Measurements from ENCODE around the gene HIBCH. TPM values are rescaled to one million over a fixed set of nuclear protein-coding genes. Genes with fewer than 3 reads are reported as not detected.

Gene HIBCH
- total RNA-seq, 1 experiment from 2014 or later, result 20.0 TPM

DNA sequence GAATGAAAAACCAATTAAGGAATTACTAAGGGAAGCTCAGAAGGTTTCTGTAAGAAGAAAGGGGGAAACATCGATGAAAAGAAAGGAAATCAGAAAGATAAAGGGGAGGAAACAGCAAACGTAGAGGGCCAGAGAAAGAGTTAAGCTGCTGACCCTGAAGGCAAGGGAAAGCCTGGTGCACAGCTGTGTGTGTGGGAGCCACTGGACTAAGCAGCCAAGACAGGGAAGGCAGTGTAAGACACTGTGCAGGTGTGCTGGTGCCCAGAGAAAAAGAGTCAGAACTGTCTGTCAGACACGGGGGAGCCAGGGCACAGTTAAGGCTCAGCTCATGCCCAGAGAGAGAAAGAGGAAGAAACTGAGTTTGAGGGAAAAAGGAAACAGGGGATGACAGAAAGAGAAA lies 104.0 kb downstream of the HIBCH start:
- no peak for DNase-seq (ENCODE audit: low read depth, low spot score)
- in situ Hi-C loops (cut with HindIII; ENCODE audit: low pct_unique_long_range_greater_than_20kb, low sequenced_read_pairs), result no loop called here

DNA sequence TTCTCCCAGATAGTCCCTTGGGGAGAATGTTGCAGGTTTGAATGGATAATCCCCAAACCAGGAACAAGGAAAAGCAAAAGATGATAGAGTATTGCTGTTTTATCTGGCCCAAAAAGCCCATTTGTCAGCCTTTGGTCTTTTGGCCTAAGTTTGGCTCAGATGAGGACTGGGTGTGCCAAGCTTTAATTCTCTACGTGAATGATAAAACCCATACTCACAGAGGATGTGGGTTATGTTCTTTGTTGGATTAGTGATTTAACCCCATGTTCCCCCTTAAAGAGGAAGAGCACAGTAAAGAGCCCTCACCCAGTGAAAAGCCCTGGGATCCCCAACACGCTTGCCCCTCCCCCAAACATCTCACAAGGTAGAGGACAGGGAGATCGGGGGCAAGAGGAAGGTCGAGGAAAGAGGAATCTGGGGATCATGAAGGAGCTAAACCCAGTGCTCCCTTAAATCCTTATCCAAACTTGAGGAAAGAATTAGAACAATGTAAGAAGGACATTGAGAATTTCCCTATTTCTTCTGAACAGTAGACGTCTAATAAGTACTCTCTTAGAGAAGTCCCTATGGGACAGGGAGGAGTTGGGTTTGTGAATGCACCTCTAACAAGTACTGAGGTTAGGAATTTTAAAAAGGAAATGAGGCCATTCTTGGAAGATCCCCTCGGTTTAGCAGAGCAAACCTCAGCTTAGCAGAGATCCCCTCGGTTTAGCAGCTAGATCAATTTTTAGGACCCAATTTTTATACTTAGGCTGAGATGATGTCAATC lies 105.0 kb downstream of the HIBCH start:
- in situ Hi-C loops (cut with HindIII; ENCODE audit: low pct_unique_long_range_greater_than_20kb, low sequenced_read_pairs), result no loop called here

DNA sequence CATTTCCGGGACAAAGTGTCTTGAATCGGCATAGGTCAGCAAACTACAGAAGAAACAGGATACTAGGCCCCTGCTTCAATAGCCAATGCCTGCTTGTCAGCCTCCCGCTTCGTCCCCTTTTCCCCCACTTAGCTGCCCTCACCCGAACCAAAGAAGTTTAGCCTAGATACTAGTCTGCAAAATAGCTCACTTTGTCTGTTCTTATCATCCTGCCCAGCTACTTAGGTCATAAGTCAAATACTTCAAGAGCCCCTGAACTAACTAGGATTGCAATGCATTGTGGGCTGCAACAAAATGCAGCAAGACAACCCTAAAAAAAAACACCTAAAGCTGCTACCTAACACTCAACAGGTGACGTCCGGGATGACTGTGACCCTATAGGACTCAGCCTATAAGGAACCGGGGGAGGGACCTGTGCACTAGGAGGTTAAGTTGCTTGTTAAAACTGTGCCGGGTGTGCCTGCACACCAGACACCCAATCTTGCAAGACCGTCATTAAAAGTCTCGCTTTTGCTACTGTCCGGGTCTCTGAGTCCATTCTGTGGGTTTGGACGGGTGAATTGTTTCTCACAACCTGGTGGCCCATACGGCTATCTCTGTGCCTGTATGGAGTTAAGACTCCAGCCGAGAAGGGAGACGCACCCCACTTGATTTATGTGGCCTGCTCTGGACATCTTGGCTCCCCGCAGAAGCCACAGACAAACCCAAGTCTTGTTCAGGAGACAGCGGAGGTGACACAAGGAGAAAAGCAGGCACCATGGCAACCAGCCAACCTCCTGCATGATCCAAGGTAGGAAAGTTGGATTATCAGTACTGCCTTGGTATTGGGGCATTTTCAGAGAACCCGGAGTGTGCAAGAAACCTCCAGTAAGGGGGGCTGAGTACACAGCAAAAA lies 105.9 kb downstream of the HIBCH start:
- in situ Hi-C loops (cut with HindIII; ENCODE audit: low pct_unique_long_range_greater_than_20kb, low sequenced_read_pairs), result no loop called here
- DNase-seq (ENCODE audit: low read depth, low spot score), result no peak

More for the DNA sequence above, 105.0 kb downstream of the HIBCH start:
- DNase-seq (ENCODE audit: low read depth, low spot score), result no peak

DNA sequence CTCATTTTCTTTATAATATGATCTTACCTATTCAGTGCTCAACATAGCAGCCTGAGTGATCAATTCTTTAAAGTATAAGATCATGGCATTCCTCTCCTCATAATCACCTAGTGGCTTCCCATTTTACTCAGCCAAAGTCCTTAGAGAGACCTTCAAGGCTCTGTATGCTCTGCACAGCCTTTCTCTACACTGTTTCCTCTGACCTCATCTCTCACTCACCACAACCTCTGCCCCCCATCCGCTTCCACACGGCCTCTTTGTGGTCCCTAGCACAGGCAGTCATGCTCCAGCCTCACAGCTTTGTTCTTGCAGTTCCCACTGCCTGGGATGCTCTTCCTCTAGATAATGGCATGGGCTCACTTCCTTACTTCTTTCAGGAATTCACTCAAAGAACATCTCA lies 109.2 kb downstream of the HIBCH start:
- DNase-seq (ENCODE audit: low read depth, low spot score), result no peak
- in situ Hi-C loops (cut with HindIII; ENCODE audit: low pct_unique_long_range_greater_than_20kb, low sequenced_read_pairs), result no loop called here

DNA sequence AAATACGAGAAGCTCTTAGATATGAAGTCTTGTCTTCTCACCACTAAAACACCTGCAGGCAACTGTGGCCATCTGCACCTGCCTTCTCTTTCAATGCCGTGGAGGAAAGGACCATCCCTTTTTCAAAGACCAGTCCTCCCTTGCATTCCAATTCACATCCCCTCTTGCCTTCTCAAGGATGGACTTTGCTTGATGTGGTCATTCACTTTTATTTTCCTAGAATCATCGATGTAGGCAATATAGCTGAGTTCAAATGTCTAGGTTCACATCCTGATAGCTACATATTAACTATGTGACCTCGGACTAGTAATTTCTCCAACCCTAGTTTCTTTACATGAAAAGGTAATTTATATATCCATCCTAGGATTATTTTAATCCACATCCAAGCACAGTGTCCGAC lies 110.1 kb downstream of the HIBCH start:
- in situ Hi-C loops (cut with HindIII; ENCODE audit: low pct_unique_long_range_greater_than_20kb, low sequenced_read_pairs), result no loop called here
- DNase-seq (ENCODE audit: low read depth, low spot score), result no peak

DNA sequence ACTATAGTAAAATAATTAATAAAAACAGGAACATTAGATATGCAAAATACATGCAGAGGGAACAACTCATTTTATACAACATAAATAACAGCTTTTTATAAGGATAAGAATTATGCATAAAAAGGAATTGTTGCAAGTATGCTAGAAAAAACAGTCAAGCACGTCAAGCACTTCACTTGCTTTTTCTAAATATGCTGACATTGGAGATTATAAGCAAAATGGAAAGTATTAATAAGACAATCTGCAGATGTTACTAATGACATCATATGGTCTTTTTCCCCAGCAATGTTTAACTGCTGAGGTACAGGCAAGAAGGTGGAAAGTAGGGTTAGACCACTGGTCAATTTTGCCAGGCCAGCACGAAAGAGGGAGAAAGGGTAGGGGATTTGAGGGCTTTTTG lies 111.7 kb downstream of the HIBCH start:
- DNase-seq (ENCODE audit: low read depth, low spot score), result no peak
- in situ Hi-C loops (cut with HindIII; ENCODE audit: low pct_unique_long_range_greater_than_20kb, low sequenced_read_pairs), result no loop called here

DNA sequence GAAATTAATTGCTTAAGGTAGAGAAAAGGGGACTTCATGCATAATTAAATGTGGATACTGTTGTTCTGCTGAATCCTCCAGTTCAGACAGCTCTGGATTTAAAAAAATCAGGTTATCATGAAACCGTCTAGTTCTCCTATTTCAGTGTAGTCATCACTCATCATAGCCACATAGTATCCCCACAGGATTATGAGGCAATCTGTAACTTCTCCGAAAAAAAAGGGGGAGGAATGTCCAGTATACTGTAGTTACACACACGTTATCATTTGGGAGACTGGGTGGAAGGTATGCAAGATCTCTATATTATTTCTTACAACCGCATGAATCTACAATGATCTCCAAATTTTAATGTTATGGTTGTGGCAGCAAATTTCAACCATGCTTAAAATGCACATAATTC lies 114.0 kb downstream of the HIBCH start:
- no peak for DNase-seq (ENCODE audit: low read depth, low spot score)
- in situ Hi-C loops (cut with HindIII; ENCODE audit: low pct_unique_long_range_greater_than_20kb, low sequenced_read_pairs), result no loop called here

DNA sequence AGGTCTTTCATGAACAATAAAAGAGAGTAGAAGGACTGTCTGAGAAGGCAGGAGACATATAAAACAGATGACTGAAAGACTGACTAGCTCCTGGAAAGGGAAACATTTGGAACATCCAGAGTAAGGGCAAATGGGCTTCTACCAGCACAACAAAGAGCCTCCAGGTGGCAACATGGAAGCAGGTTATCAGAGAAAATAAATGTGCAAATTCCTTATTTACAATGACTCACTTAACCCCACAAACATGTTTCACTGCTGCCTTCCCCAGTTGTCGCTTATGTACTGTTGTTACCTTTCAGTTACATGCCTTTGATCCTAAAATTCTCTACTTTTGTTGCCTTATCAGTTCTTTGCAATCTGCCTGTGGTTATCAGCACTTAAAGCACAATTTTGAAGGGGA lies 117.0 kb downstream of the HIBCH start:
- in situ Hi-C loops (cut with HindIII; ENCODE audit: low pct_unique_long_range_greater_than_20kb, low sequenced_read_pairs), result no loop called here
- DNase-seq (ENCODE audit: low read depth, low spot score), result no peak

DNA sequence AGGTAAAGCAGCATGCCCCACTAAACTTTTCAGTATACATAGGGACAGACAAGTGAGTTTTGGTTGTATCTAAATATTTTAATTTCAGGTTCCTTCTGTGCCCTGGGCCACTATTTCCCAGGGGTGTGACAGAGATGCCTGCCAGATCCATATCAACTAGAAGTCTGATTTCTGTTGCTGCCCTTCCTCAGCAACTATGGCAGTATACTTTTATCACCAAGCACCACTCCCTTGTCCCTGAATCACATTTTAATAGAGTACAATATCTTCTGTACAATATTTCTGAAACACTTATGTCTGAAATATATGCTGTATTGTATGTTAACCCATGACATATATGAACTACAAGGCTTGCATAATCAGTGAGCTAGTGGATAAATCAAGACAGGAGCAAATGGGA lies 117.6 kb downstream of the HIBCH start:
- in situ Hi-C loops (cut with HindIII; ENCODE audit: low pct_unique_long_range_greater_than_20kb, low sequenced_read_pairs), result no loop called here

DNA sequence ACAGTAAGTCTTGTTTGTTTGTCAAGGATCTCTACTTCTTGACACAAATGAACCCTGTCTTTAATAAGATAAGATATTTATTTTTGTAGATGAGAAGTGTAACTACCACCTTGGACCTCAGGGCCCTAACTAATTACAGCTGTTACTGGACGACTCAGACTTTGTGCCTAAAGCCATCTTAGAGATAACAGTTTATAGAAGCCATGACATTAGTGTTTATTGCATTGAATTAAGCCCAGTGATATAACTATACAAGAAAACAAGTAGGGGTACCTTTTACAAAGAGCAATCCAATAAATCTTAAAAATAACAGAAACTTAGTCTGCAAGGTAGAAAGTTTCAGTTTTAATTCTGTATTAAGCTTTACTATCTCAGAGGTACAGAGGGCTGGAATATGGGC lies 119.0 kb downstream of the HIBCH start:
- in situ Hi-C loops (cut with HindIII; ENCODE audit: low pct_unique_long_range_greater_than_20kb, low sequenced_read_pairs), result no loop called here
- DNase-seq (ENCODE audit: low read depth, low spot score), result no peak

More for the DNA sequence above, 117.6 kb downstream of the HIBCH start:
- no peak for DNase-seq (ENCODE audit: low read depth, low spot score)

DNA sequence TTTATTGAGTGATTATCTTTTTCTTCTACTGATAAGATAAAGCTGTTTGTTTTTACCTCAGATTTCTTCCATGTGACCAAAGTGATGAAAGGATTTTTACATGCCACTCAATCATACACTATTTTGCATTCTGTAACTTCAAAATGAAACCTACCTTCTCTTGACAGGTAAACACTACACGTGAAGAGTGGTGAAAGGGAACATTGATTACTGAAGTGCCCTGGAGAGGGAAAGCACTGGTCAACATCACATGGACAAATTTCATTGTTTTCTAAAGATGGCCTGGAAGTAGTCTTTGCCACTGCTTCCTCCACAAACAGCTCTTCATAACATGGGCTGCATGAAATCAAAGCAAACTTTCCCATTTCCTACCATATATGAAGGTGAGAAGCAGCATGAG lies 120.1 kb downstream of the HIBCH start:
- in situ Hi-C loops (cut with HindIII; ENCODE audit: low pct_unique_long_range_greater_than_20kb, low sequenced_read_pairs), result no loop called here
- no peak for DNase-seq (ENCODE audit: low read depth, low spot score)

DNA sequence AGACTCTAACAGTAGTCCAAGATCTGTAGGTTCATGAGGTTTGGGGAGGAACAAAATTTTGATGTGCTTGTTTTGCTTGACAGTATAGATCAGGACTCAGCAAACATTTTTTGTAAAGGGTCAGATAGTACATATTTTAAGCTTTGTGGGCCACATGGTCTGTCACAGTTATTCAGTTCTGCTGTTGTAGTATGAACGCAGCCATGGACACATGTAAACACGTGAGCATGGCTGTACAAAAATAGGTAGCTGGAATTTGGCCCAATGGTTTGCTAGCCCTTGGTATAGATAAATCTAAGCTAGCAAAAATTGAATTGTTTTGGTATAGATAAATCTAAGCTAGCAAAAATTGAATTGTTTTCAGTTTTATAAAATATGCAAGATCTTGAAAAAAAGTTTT lies 120.5 kb downstream of the HIBCH start:
- in situ Hi-C loops (cut with HindIII; ENCODE audit: low pct_unique_long_range_greater_than_20kb, low sequenced_read_pairs), result no loop called here
- no peak for DNase-seq (ENCODE audit: low read depth, low spot score)

DNA sequence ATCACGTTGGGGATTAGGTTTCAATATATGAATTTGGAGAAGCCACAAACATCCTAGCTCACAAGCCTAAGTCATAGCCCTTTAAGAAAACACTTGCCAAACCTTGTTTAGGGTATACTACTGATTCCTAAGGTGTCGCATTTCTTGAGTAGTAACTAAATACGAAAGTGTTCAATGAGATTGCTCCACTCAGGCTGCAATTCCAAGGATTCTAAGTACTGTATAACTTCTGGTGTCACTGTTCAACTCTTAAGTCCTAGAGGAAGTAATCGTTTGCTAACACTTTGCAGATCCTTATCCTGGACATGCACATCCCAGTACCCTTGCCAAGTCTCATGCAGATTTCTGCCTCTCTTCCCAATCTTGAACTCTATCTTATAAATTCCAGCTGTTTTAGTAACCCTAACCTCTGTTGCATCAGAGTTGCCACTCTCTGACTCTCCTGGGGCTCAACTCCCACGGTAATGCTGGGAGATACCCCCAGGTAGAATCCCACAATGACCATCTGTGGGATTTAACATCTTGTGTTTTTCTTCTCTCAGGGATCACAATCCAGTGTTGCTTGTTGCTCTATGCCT lies 122.4 kb downstream of the HIBCH start:
- DNase-seq (ENCODE audit: low read depth, low spot score), result no peak

DNA sequence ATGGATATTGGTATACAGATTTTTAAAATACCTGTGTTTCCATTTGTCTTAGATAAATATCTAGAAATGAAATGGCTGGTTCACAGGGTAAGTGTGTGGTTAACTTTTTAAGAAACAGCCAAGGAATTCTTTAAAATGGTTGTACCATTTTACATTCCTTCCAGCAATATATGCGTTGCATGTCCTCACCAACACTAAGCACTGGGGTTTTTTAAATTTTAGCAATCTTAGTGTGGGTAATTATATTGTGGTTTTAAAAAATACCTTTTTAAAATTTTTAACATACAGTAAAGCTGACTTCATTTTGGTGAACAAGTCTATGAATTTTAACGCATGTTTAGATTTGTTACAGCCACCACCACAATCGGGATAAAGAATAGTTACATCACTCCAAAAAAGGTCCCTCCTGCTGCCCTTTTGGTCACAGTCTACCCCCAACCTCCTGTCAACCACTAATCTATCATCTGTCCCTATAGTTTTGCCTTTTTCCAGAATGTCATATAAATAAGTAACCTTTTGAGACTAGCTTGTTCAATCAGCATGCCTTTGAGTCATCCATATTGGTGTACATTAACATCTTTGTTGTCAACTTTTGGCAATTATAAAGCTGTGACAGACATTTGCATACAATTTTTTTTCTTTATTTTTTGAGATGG lies 129.0 kb downstream of the HIBCH start:
- in situ Hi-C loops (cut with HindIII; ENCODE audit: low pct_unique_long_range_greater_than_20kb, low sequenced_read_pairs), result no loop called here
- DNase-seq (ENCODE audit: low read depth, low spot score), result no peak

More for the DNA sequence above, 122.4 kb downstream of the HIBCH start:
- in situ Hi-C loops (cut with HindIII; ENCODE audit: low pct_unique_long_range_greater_than_20kb, low sequenced_read_pairs), result no loop called here

DNA sequence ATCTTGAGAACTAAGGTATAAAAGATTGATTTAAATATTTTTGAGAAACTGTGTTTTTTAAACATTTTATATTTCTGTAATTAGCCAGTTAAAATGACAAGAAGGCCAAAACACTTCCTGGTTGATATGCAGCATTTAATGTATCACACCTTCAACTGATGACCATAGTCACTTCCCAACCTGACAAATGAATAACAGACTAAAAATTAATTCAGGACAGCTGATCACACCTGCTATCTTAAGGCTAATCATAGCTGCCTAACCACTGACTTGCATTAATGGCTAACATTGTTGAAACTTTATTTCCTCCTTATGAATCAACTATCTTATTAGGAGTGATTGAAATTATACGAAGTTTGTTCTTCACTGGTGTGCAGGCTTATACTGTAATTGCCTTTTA lies 131.3 kb downstream of the HIBCH start:
- DNase-seq (ENCODE audit: low read depth, low spot score), result no peak
- in situ Hi-C loops (cut with HindIII; ENCODE audit: low pct_unique_long_range_greater_than_20kb, low sequenced_read_pairs), result no loop called here

DNA sequence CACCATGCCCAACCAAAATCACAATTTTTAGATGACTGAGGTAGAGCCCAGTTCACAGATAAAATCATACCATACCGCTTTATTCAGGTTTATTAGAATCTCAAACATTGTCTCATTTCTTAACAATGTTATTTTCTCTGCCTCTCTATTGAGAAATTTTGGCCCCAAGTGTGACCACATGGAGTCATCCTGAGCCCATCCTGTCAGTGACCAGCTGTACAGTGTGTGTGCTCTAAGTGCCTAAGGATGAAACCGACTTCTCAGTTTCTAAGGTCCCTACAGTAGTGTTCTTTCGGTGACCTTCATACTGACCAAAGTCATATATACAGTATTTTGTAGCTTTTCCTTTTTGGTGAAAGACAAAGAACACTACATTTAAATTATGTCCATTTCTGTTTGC lies 133.4 kb downstream of the HIBCH start:
- DNase-seq (ENCODE audit: low read depth, low spot score), result no peak
- in situ Hi-C loops (cut with HindIII; ENCODE audit: low pct_unique_long_range_greater_than_20kb, low sequenced_read_pairs), result no loop called here

DNA sequence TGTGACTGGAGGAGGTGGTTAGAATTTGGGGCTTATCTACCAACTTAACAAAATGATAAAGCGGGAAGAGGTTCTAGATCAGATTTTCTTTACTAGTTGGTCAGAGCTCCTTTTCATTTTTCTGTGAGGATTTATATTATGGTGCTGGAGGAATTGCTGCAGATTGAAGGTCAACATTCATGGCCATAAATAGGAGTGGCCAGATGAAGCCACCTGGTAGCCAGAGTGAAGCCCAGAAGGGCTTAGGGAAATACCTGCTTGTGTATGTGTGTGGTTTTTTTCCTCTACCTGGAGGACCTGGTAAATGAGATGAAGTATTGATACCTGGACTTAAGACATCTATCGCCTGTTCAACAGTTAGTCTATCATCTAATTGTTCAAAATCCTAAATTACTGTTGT lies 134.2 kb downstream of the HIBCH start:
- in situ Hi-C loops (cut with HindIII; ENCODE audit: low pct_unique_long_range_greater_than_20kb, low sequenced_read_pairs), result no loop called here

DNA sequence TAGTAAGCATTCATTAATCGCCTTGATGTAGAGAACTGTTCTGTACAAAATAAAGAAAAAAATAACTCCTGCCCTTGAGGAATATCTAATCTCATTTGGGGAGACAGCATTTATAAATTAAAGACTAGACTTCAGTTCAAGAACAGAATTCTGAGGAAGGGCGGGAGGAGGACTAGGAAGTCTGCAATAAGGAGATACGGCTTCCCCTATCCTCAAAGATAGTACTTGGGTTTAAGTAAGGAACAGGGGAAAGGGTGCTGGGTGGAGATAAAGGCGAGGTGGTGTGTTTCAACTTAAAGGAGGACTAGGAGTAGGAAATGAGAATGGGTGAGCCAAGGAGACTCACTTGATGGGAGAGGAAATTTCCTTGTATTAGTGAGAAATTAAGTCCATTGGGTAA lies 135.2 kb downstream of the HIBCH start:
- in situ Hi-C loops (cut with HindIII; ENCODE audit: low pct_unique_long_range_greater_than_20kb, low sequenced_read_pairs), result no loop called here

More for the DNA sequence above, 134.2 kb downstream of the HIBCH start:
- DNase-seq (ENCODE audit: low read depth, low spot score), result no peak

More for the DNA sequence above, 135.2 kb downstream of the HIBCH start:
- DNase-seq (ENCODE audit: low read depth, low spot score), result no peak

All from SK-MEL-5 (cell line).